ENCODE results near the gene ELOVL2.

The ELOVL2 gene

GRCh38 chr6:11062715-11063114, 18.6 kb upstream of the ELOVL2 start:
- H4K20me1 ChIP-seq (ENCODE audit: insufficient read depth) = no peaks in the 10 kb centered on the region
- H3K36me3 ChIP-seq (ENCODE audit: insufficient read depth) = no peaks in the 10 kb centered on the region
- no peak for TF ChIP-seq CTCF (conservative IDR thresholded peaks at IDR 0.05; ENCODE audit: low read depth, low read length)
- no peak overlapping the region for H3K4me2 ChIP-seq
- H2AFZ ChIP-seq (ENCODE audit: low read depth) = no peak overlapping the region
- no peaks in the 10 kb centered on the region for H3K27me3 ChIP-seq (ENCODE audit: insufficient read depth, low read depth)
- no peaks in the 10 kb centered on the region for H3K4me1 ChIP-seq (ENCODE audit: low read depth, poor library complexity, severe bottlenecking)
- H3K9ac ChIP-seq = no peak overlapping the region
- no peaks in the 10 kb centered on the region for H3K79me2 ChIP-seq (ENCODE audit: insufficient read depth, low read depth)
- no peak overlapping the region for H3K4me3 ChIP-seq (IDR thresholded peaks at IDR 0.05; ENCODE audit: insufficient read depth, low read depth, low read length)
- H3K27ac ChIP-seq = no peak overlapping the region

- H3K27me3 ChIP-seq (ENCODE audit: insufficient read depth, low read depth) = no peaks in the 10 kb centered on the region
- TF ChIP-seq CTCF (conservative IDR thresholded peaks at IDR 0.05; ENCODE audit: low read depth, low read length) = no peak
- H3K27ac ChIP-seq = no peak overlapping the region
- no peak overlapping the region for H2AFZ ChIP-seq (ENCODE audit: low read depth)
- H3K4me1 ChIP-seq (ENCODE audit: low read depth, poor library complexity, severe bottlenecking) = no peaks in the 10 kb centered on the region
- H3K79me2 ChIP-seq (ENCODE audit: insufficient read depth, low read depth) = no peaks in the 10 kb centered on the region
- H3K4me3 ChIP-seq (IDR thresholded peaks at IDR 0.05; ENCODE audit: insufficient read depth, low read depth, low read length) = no peak overlapping the region
- H4K20me1 ChIP-seq (ENCODE audit: insufficient read depth) = no peaks in the 10 kb centered on the region
- H3K9ac ChIP-seq = no peak overlapping the region
- no peak overlapping the region for H3K4me2 ChIP-seq
- H3K36me3 ChIP-seq (ENCODE audit: insufficient read depth) = no peaks in the 10 kb centered on the region
Measured at GRCh38 chr6:11062083-11062482, 18.0 kb upstream of the ELOVL2 start.

GRCh38 chr6:11058406-11058805, 14.3 kb upstream of the ELOVL2 start:
- Histone ChIP-seq H3K4me3 (IDR thresholded peaks at IDR 0.05; ENCODE audit: insufficient read depth, low read depth, low read length) (no peak overlapping the region), H2AFZ (ENCODE audit: low read depth) (no peak overlapping the region), H3K9ac (no peak overlapping the region), H3K4me1 (ENCODE audit: low read depth, poor library complexity, severe bottlenecking) (no peaks in the 10 kb centered on the region), H3K27ac (no peak overlapping the region), H3K79me2 (ENCODE audit: insufficient read depth, low read depth) (no peaks in the 10 kb centered on the region), H4K20me1 (ENCODE audit: insufficient read depth) (no peaks in the 10 kb centered on the region), H3K36me3 (ENCODE audit: insufficient read depth) (no peaks in the 10 kb centered on the region), H3K4me2 (no peak overlapping the region), H3K27me3 (ENCODE audit: insufficient read depth, low read depth) (no peaks in the 10 kb centered on the region)
- TF ChIP-seq CTCF (conservative IDR thresholded peaks at IDR 0.05; ENCODE audit: low read depth, low read length) = no peak

GRCh38 chr6:11056871-11057270, 12.8 kb upstream of the ELOVL2 start:
- no peak overlapping the region for H2AFZ ChIP-seq (ENCODE audit: low read depth)
- H3K27me3 ChIP-seq (ENCODE audit: insufficient read depth, low read depth) = no peaks in the 10 kb centered on the region
- no peak for TF ChIP-seq CTCF (conservative IDR thresholded peaks at IDR 0.05; ENCODE audit: low read depth, low read length)
- H4K20me1 ChIP-seq (ENCODE audit: insufficient read depth) = no peaks in the 10 kb centered on the region
- H3K36me3 ChIP-seq (ENCODE audit: insufficient read depth) = no peaks in the 10 kb centered on the region
- H3K4me3 ChIP-seq (IDR thresholded peaks at IDR 0.05; ENCODE audit: insufficient read depth, low read depth, low read length) = no peak overlapping the region
- no peaks in the 10 kb centered on the region for H3K4me1 ChIP-seq (ENCODE audit: low read depth, poor library complexity, severe bottlenecking)
- no peaks in the 10 kb centered on the region for H3K79me2 ChIP-seq (ENCODE audit: insufficient read depth, low read depth)
- H3K4me2 ChIP-seq = no peak overlapping the region
- no peak overlapping the region for H3K27ac ChIP-seq
- no peak overlapping the region for H3K9ac ChIP-seq

All from KMS-11 (cell line).